ENCODE measurements around the gene FBXO5. TPM values are rescaled to one million over a fixed set of nuclear protein-coding genes. Genes with fewer than 3 reads are reported as not detected.

Gene FBXO5
- total and polyA plus RNA-seq, 2 experiments from 2014 or later: 49.6 to 51.2 TPM

DNA sequence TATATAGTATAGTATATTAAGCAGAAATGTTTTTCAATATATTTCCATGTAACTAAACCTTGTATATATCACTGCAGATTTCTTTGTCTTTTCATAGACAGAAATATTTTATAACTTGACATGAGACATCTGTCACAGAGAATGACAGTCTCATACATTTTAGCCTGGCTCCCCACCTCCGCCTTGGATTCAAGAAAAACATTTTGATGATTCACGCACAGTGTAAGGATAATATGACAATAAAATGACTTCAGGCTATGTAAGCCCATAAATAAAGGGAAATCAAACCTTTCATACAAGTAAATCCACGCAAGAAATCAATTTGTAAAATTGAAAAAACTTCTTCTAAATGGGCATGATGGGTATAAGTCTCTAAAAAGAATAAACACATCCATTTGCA, 36.4 kb downstream of the FBXO5 start:
- Histone ChIP-seq H3K36me3 (ENCODE audit: insufficient read depth) (no peaks in the 10 kb centered on the region), H4K20me1 (replicated peaks; ENCODE audit: insufficient read depth) (no peaks in the 10 kb centered on the region), H3K4me3 (no peak overlapping the region), H3K27me3 (ENCODE audit: insufficient read depth) (no peaks in the 10 kb centered on the region), H3K4me2 (peak overlapping the region; percentile 34), H3K79me2 (replicated peaks; ENCODE audit: insufficient read depth) (no peaks in the 10 kb centered on the region), H3K4me1 (ENCODE audit: insufficient read depth) (peaks cover 14% of the 10 kb centered on the region; the same call in 1 of the 2 replicates), H3K27ac (ENCODE audit: low read depth) (no peak overlapping the region), H3K9me2 (ENCODE audit: insufficient read depth) (no peaks in the 10 kb centered on the region), H3F3A (replicated peaks; ENCODE audit: low read depth) (no peaks in the 10 kb centered on the region), H2AFZ (peak overlapping the region; percentile 16; the same call in 1 of the 2 replicates)
- no peak overlapping the region for H3K4me3 Mint-ChIP-seq
- H3K36me3 Mint-ChIP-seq (ENCODE audit: low read depth): no peaks in the 10 kb centered on the region
- no peaks in the 10 kb centered on the region for H3K9me3 Mint-ChIP-seq
- H3K27ac Mint-ChIP-seq: peak overlapping the region; percentile 75
- H3K4me1 Mint-ChIP-seq: peaks cover 19% of the 10 kb centered on the region
- DNase-seq (ENCODE audit: low spot score) (no peak), ATAC-seq (no peak)
- TF ChIP-seq, protein P1, sequence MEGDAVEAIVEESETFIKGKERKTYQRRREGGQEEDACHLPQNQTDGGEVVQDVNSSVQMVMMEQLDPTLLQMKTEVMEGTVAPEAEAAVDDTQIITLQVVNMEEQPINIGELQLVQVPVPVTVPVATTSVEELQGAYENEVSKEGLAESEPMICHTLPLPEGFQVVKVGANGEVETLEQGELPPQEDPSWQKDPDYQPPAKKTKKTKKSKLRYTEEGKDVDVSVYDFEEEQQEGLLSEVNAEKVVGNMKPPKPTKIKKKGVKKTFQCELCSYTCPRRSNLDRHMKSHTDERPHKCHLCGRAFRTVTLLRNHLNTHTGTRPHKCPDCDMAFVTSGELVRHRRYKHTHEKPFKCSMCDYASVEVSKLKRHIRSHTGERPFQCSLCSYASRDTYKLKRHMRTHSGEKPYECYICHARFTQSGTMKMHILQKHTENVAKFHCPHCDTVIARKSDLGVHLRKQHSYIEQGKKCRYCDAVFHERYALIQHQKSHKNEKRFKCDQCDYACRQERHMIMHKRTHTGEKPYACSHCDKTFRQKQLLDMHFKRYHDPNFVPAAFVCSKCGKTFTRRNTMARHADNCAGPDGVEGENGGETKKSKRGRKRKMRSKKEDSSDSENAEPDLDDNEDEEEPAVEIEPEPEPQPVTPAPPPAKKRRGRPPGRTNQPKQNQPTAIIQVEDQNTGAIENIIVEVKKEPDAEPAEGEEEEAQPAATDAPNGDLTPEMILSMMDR (conservative IDR thresholded peaks at IDR 0.05; ENCODE audit: low read depth in 2 of 2): no peak
- no peak for TF ChIP-seq ZNF331 (CRISPR knock-in tag; IDR thresholded peaks at IDR 0.05; ENCODE audit: low read depth)
- TF ChIP-seq, protein P2, sequence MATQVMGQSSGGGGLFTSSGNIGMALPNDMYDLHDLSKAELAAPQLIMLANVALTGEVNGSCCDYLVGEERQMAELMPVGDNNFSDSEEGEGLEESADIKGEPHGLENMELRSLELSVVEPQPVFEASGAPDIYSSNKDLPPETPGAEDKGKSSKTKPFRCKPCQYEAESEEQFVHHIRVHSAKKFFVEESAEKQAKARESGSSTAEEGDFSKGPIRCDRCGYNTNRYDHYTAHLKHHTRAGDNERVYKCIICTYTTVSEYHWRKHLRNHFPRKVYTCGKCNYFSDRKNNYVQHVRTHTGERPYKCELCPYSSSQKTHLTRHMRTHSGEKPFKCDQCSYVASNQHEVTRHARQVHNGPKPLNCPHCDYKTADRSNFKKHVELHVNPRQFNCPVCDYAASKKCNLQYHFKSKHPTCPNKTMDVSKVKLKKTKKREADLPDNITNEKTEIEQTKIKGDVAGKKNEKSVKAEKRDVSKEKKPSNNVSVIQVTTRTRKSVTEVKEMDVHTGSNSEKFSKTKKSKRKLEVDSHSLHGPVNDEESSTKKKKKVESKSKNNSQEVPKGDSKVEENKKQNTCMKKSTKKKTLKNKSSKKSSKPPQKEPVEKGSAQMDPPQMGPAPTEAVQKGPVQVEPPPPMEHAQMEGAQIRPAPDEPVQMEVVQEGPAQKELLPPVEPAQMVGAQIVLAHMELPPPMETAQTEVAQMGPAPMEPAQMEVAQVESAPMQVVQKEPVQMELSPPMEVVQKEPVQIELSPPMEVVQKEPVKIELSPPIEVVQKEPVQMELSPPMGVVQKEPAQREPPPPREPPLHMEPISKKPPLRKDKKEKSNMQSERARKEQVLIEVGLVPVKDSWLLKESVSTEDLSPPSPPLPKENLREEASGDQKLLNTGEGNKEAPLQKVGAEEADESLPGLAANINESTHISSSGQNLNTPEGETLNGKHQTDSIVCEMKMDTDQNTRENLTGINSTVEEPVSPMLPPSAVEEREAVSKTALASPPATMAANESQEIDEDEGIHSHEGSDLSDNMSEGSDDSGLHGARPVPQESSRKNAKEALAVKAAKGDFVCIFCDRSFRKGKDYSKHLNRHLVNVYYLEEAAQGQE (IDR thresholded peaks at IDR 0.05; ENCODE audit: unreplicated experiment): no peak
- TF ChIP-seq, protein P3, sequence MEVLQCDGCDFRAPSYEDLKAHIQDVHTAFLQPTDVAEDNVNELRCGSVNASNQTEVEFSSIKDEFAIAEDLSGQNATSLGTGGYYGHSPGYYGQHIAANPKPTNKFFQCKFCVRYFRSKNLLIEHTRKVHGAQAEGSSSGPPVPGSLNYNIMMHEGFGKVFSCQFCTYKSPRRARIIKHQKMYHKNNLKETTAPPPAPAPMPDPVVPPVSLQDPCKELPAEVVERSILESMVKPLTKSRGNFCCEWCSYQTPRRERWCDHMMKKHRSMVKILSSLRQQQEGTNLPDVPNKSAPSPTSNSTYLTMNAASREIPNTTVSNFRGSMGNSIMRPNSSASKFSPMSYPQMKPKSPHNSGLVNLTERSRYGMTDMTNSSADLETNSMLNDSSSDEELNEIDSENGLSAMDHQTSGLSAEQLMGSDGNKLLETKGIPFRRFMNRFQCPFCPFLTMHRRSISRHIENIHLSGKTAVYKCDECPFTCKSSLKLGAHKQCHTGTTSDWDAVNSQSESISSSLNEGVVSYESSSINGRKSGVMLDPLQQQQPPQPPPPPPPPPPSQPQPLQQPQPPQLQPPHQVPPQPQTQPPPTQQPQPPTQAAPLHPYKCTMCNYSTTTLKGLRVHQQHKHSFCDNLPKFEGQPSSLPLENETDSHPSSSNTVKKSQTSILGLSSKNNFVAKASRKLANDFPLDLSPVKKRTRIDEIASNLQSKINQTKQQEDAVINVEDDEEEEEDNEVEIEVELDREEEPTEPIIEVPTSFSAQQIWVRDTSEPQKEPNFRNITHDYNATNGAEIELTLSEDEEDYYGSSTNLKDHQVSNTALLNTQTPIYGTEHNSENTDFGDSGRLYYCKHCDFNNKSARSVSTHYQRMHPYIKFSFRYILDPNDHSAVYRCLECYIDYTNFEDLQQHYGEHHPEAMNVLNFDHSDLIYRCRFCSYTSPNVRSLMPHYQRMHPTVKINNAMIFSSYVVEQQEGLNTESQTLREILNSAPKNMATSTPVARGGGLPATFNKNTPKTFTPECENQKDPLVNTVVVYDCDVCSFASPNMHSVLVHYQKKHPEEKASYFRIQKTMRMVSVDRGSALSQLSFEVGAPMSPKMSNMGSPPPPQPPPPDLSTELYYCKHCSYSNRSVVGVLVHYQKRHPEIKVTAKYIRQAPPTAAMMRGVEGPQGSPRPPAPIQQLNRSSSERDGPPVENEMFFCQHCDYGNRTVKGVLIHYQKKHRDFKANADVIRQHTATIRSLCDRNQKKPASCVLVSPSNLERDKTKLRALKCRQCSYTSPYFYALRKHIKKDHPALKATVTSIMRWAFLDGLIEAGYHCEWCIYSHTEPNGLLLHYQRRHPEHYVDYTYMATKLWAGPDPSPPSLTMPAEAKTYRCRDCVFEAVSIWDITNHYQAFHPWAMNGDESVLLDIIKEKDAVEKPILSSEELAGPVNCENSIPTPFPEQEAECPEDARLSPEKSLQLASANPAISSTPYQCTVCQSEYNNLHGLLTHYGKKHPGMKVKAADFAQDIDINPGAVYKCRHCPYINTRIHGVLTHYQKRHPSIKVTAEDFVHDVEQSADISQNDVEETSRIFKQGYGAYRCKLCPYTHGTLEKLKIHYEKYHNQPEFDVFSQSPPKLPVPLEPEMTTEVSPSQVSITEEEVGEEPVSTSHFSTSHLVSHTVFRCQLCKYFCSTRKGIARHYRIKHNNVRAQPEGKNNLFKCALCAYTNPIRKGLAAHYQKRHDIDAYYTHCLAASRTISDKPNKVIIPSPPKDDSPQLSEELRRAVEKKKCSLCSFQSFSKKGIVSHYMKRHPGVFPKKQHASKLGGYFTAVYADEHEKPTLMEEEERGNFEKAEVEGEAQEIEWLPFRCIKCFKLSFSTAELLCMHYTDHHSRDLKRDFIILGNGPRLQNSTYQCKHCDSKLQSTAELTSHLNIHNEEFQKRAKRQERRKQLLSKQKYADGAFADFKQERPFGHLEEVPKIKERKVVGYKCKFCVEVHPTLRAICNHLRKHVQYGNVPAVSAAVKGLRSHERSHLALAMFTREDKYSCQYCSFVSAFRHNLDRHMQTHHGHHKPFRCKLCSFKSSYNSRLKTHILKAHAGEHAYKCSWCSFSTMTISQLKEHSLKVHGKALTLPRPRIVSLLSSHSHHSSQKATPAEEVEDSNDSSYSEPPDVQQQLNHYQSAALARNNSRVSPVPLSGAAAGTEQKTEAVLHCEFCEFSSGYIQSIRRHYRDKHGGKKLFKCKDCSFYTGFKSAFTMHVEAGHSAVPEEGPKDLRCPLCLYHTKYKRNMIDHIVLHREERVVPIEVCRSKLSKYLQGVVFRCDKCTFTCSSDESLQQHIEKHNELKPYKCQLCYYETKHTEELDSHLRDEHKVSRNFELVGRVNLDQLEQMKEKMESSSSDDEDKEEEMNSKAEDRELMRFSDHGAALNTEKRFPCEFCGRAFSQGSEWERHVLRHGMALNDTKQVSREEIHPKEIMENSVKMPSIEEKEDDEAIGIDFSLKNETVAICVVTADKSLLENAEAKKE (CRISPR knock-in tag; IDR thresholded peaks at IDR 0.05): no peak
- no peak for TF ChIP-seq CREB1 (CRISPR knock-in tag; IDR thresholded peaks at IDR 0.05; ENCODE audit: low read depth)
- TF ChIP-seq POLR2AphosphoS5 (IDR thresholded peaks at IDR 0.05; ENCODE audit: low read depth): no peak
- TF ChIP-seq, protein P4, sequence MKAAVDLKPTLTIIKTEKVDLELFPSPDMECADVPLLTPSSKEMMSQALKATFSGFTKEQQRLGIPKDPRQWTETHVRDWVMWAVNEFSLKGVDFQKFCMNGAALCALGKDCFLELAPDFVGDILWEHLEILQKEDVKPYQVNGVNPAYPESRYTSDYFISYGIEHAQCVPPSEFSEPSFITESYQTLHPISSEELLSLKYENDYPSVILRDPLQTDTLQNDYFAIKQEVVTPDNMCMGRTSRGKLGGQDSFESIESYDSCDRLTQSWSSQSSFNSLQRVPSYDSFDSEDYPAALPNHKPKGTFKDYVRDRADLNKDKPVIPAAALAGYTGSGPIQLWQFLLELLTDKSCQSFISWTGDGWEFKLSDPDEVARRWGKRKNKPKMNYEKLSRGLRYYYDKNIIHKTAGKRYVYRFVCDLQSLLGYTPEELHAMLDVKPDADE (IDR thresholded peaks at IDR 0.05): no peak
- TF ChIP-seq EZH2 (IDR thresholded peaks at IDR 0.05; ENCODE audit: low read depth, unreplicated experiment): no peak
- TF ChIP-seq STAT1 (IDR thresholded peaks at IDR 0.05; ENCODE audit: unreplicated experiment): no peak
- no peak for TF ChIP-seq ZNF114 (CRISPR knock-in tag; IDR thresholded peaks at IDR 0.05)
- TF ChIP-seq JUNB (IDR thresholded peaks at IDR 0.05; ENCODE audit: unreplicated experiment): no peak
- no peak for TF ChIP-seq NANOG (IDR thresholded peaks at IDR 0.05; ENCODE audit: borderline replicate concordance)
- no peak for TF ChIP-seq EZH2phosphoT487 (IDR thresholded peaks at IDR 0.05; ENCODE audit: unreplicated experiment)
- no peaks in the 10 kb centered on the region for H3K27me3 Mint-ChIP-seq (ENCODE audit: insufficient read depth, low read depth, poor library complexity)
